Stimulated activated CD4-positive, alpha-beta T cell treated with anti-CD3 and anti-CD28 coated beads, Interleukin-1b, Interleukin-23, amount 100 ng/mL, for 4 hours (primary cell): Measurements from ENCODE around the gene PKN1.
"Not testable (repeated sequence)": the region's sequence is repeated elsewhere in the genome, so short reads cannot be mapped to it uniquely, and the experiment has no call there.

Experiments used
- DNase-seq, 2 donors: peaks; one replicate each; pipeline ENCODE4 v3.0.0-alpha.2; 2020; ENCODE audit warnings: low read depth in 2 of 2

The PKN1 gene

DNA sequence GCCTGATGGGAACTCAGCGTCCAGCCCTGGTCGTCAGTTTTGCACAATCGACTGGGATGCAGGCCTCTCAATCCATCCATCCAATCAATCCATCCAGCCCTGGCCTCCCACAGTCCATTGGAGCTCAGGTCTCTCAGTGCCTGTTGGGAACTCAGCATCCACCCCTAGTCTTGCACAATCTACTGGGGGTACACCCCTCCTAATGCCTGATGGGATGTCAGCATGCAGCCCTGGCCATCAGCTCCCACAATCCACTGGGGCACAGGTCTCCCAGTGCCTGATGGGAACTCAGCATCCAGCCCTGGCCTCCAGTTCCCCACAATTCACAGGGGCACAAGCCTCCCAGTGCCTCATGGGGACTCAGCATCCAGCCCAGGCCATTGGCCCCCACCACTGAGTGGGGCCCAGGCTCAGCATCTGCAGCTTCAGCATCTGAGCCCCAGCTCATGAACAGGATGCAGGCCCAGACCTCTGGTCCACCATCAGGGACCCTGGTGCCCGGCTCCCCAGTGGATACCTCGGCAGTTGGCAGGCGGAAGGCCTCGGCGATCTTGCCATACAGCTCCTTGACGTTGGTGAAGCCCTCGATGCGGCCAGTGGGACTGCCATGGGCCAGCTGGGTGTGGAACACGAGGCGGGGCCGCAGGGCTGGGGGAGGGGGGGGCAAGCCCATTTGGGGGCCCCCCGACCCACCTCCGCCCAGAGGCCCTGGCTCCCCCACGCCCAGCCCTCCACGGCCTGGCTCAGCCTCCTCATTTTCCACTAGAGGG, 49.3 kb downstream of the PKN1 start:
- no peak for DNase-seq

DNA sequence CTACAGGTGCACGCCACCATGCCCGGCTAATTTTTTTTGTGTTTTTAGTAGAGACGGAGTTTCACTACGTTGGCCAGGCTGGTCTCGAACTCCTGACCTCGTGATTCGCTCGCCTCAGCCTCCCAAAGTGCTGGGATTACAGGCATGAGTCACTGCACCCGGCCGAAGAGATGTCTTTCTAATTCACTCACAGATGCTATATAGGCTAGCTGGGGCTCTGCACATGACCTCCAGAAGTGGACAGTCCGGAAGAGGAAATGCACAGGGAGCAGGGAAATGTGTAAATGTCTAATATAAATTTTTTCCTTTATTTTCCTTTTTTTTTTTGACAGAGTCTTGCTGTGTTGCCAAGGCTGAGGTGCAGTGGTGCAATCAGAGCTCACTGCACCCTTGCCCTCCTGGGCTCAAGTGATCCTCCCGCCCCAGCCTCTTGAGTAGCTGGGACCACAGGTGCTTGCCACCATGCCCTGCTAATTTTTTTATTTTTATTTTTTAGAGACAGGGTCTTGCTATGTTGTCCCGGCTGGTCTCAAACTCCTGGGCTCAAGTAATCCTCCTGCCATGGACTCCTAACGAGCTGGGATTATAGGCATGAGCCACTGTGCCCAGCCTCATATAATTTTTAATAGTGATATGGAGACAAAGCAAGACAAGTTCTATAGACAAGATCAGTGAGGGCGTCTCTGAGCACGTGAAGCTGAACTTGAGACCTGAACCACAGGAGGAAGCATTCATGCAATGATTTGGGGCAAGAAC, 54.4 kb downstream of the PKN1 start:
- DNase-seq = no peak

- DNase-seq = no peak
These were observed 59.7 kb downstream of the PKN1 start for GRCh38 chr19:14492756-14493337.

GRCh38 chr19:14494411-14494810, 61.3 kb downstream of the PKN1 start:
- no peak for DNase-seq

DNA sequence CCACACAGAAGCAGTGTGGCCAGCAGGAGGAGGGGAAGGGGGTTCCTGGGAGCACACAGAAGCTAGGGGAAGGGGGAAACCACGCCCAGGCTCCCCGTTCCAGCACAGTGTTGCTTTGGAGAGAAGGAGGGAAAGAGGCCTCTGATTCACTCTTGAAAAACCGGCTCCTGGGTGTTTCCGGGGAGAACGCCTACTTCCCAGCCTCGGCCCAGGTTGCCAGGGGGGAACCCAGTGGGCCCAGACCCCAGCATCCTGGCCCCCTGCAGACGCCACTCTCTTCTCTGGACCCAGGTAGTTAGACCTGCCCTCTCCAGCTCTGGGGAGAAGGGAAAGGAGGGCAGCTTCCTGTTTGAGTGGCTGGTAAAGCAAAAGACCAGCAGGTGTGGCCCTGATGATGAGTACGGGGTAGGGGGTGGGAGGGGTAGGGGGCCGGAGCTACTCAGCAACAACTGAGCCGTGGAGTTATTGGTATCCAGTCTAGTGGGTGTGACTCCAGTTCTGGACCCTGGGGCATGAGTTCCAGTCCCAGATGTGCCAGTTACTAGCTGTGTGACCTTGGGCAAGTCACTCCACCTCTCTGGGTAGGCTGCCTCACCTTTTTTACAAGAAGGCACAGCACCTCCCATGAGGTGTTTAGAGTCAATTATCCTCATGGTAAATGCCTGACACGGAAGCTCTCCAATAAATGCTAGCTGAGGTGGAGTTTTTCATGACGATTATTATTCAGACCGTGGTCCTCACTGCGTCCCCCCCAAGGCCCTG, 62.0 kb downstream of the PKN1 start:
- no peak for DNase-seq

GRCh38 chr19:14495672-14496028, 62.5 kb downstream of the PKN1 start:
- no peak for DNase-seq

DNA sequence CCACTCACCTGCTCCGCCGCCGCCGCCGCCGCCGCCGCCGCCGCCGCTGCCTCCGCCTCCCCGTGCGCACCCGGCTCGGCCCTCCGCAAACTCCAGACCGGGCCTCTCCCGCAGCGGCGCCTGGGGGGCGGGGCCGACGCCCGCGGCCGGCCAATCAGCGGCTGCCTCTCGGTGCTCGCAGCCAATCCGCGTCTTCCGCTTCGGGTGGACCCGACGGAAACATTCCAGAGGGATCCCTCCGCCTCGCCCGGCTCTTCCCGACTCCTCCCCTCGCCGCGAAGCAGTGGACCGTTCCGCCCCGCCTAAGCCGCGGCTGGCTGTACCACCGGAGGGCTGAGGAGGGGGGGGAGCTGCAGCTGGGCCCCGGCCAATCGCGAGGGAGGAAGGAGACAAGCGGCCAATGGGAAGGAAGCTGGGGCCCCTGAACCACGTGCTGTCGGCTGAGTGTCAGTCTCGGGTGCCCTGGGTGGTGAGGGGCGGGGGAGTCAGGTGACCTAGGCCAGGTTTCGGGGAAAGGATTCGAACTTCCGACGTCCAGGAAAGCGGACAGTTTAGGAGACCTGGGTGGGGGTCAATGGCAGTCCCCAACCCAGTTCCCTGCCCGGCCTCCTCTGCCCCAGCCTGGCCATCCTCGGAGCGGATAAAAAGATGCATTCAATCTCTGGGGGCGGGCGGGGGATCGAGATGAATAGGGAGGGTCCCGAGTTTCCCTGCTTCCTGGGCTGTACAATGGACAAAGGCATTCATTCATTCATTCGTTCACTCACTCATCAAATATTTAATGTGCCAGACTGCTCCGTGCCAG, 63.1 kb downstream of the PKN1 start, which contains the start of gene GIPC1:
Gene GIPC1 (minus strand): TSS at position 99 of the 805 bp plus-strand sequence. CDS start 13,151 bp downstream, outside the sequence.
- peak; percentile 69 to 82 for DNase-seq

DNA sequence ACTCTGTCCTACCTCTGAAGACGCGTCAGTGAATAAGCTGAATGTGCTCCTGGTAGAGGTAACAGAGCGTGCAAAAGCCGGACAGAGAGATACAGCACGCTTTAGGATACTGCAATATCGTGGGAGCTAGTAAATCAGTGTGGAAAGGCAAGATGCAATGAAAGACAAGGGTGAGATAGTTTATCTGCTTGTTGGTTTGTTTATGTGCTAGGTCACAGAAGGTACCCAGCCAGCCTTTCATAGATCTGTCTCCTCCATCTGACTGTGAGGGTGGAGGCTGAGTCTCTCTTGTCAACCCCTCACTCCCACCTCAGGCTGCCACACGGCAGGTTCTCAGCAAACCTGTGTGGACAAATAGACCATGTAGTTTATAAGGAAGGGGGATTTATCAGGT, 63.7 kb downstream of the PKN1 start:
- DNase-seq = no peak

- no peak for DNase-seq
These were observed 64.3 kb downstream of the PKN1 start for GRCh38 chr19:14497228-14497921.

DNA sequence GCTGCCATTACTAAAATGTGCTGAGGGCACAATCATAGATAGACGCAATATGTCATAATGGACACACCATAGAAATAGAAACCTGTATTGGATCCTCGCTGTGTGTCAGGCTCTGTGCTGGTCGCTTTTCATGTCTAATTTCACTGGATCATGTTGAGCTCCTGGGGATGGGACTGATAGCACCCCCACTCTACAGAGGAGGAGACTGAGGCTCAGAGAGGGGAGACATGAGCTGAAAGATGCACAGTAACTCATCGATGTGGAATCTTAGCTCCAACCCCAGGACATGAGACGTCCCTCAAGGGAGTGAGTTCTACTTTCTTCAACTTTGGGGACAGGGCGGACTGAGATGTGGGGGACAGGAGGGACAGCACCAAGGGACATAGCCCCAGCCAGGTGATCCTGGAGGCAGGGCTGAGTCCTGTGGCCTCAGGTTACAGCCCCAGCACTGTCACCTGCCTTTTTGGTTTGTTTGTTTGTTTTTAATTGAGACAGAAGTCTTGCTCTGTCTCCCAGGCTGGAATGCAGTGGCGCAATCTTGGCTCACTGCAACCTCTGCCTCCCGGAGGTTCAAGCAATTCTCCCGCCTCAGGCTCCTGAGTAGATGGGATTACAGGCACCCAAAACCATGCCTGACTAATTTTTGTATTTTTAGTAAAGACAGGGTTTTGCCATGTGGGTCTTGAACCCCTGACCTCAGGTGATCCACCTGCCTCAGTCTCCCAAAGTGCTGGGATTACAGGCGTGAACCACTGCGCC, 69.4 kb downstream of the PKN1 start:
- no peak for DNase-seq

DNA sequence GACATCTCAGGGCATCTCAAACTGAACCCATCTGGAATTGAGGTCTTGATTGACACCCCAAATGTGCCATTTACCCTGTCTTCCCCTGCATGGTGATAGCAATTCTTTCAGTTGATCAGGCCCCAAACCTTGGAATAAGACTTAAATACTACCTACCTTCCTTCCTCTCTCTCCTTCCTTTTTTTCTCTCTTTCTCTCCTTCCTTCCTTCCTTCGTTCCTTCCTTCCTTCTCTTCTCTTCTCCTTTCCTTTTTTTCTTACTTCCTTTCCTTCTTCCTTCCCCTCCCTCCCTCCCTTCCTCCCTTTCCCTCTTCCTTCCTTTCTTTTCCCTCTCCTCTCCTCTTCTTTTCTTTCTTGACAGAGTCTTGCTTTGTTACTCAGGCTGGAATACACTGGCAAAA, 70.2 kb downstream of the PKN1 start:
- DNase-seq = no peak

DNA sequence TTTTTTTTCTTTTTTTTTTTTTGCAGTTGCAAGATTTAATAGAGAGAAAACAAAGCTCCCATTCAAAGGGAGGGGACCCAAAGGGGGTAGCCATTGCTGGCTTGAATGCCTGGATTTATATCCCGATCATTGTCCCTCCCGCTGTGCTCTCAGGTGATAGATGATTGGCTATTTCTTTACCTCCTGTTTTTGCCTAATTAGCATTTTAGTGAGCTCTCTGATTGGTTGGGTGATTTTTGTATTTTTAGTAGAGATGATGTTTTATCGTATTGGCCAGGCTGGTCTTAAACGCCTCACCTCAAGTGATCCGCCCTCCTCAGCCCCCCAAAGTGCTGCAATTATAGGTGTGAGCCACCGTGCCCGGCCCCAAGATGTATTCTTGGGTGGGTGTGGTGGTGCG, 71.5 kb downstream of the PKN1 start:
- DNase-seq = not testable (repeated sequence)

DNA sequence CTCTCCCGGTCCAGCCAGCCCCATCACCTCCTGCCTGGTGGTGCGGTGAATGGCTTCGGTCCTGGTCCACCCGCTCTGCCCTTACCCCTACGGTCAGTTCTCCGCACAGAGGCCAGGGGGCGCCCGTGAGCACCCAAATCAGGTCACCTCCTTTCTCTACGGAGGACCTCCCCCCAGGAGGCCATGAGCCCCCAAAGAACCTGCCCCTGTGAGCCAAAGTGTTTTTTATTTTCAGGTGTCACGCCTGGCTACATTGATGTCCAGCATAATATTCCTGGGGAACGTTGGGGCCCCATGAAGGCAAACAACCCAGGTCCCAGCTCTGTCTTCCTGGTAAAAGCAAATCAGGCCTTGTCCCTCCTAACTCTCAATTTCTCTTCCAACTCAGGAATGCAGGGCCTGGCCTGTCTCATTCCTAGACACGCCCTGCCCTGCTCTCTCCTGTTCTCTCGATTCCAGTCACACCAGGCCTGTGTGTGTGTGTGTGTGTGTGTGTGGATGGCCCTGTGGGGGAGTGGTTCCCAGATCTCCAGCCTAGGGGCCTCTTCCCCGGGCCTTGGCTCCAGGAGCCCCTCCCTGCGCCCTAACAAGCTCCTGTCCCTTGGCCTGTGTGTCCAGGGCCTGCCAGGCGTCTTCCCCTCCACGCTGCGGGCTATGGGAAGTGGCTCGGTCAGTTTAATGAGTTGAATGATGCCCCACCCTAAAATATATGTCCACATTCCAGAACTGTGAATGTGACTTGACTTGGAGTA, 72.6 kb downstream of the PKN1 start:
- peak; percentile 63 to 67 for DNase-seq

DNA sequence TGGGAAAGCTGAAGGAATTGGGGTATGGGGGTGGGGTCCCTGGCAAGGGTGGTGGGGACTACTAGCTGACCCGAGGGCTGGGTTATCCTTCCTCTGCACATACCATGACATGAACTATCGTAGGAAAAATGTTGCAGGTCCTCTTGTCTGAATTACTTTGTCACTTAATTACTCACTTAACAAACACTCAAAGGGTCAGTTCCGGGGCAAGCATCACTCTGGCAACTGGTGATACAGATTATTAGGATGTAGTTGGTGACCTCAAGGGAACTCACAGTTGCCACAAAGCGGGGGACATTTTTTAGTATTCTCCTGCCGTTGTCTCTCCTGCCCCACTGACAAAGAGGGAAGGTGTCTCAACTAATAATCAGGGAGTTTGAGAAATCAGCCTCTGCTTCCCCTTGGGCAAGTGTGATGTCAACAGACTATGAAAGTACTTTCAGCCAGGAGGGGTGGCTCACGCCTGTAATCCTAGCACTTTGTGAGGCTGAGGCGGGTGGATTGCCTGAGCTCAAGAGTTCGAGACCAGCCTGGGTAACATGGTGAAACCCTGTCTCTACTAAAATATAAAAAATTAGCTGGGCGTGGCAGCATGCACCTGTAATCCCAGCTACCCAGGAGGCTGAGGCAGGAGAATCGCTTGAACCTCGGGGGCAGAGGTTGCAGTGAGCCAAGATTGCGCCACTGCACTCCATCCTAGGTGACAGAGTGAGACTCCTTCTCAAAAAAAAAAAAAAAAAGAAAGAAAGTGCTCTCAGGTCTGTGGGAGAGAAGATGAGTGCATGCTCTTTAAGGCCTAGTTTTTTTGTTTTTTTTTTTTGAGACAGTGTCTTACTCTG, 74.8 kb downstream of the PKN1 start:
- no peak for DNase-seq

GRCh38 chr19:14510311-14511228, 77.5 kb downstream of the PKN1 start:
- no peak for DNase-seq

GRCh38 chr19:14511229-14511593, 78.1 kb downstream of the PKN1 start:
- DNase-seq = no peak

GRCh38 chr19:14512406-14512961, 79.4 kb downstream of the PKN1 start:
- DNase-seq = no peak
